ENCODE data around the gene CTBP2. TPM values are rescaled to one million over a fixed set of nuclear protein-coding genes. Genes with fewer than 3 reads are reported as not detected.
A peak's percentile ranks its signal among the peaks of the same experiment; 100 is the strongest.
"Not testable (repeated sequence)": the region's sequence is repeated elsewhere in the genome, so short reads cannot be mapped to it uniquely, and the experiment has no call there.

CTBP2 gene
- polyA plus RNA-seq, 3 donors, result 91.1 to 100 (median 98.0) TPM

DNA sequence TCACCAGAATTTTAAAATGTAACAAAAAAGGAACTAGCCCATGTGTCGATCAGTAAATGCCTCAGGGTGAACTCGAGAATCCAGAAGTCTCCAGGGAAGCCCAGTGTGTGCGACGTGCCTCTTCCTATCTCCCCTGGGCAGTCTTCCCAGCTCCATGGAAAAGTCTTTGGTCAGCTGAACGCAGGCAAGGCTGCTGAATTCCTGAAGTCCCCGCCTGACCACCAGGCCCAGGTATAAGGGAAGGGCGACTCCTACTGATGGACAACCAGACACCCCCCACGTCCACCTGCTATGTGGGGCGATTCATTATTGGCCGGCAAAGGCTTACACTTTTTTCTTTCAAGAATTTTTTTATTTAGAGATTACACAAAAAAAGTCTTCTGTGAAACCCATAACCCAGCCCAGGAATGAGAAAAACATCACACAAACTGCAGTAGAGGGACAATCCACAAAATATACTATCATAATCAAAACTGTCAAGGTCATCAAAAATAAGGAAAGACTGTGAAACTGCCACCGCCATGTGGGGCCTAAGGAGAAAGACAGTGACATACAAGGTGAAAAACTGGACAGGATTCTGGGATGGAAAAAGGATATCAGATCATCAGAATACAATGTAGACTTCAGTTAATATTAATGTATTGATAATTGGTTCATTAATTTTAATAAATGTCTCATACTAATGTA is 93.5 kb downstream of the CTBP2 start:
- DNase-seq, result no peak

DNA sequence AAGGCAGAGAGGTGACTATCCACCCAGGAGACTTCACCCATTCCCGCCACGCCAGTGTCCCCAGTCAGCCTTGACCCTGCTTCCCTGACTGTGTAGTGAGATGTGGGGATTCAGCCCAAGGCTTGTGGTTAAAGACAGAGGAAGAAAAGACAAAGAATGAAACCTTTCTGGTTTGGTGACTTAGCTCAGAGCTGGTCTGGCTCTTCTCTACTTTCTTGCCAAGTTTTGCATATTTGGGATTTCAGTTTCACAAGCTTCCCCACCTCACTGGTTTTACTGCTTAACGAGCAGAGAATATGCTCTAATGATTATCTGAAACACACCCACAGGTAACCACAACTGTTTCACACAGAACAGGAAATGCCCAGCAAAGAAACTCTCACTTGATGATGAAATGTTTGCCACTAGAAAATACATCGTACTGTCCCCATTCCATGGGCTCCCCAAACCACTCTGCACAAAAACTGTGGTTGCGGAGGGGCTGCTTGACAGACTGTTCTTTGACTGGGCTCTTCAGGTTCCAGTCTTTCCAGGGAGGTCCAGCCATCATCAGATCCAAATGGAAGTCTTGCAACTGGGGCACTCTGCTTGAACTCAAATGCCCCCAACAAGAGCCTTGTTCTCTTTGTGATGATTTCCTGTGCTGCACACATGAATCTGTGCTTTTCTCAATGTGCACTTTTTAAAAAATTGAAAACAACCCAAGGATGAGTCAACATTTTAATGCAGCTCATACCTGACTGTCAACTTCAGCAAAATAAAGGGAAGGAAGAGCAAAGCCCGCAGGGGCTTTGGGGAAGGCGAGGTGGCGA is 95.5 kb downstream of the CTBP2 start:
- no peak for DNase-seq

DNA sequence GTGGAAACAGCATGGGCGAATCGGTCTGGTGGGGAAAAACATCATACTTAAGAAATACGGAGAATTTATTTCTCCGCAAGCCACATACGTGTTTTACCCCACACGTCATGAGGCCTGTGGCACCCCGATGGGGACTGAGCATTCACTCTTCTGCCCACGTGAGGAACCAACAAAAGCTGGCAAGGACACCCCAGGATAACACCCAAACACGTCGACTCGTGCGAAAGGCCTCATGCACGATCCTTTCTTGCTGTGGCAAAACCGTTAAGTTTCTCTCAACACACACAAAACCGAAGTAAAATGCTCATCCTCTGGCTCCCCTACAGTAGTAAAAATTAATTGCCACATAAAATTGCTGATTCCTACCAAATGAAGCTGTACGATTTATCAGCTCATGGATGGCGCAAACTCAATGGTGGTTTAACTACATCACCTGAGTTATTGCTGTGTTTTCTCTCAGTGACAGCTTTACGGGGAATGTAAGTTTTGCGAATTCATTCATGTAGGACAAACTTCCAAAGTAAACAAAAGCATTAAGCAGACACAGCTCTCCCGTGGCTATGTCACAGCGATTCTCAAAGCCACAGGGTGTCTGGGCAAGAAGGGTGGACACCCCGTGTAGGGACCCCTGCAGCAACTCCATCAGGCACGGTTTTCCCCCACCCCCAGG is 97.0 kb downstream of the CTBP2 start:
- no peak for DNase-seq

- no peak for DNase-seq
Measured at GRCh38 chr10:125062914-125063230, 97.5 kb downstream of the CTBP2 start.

- DNase-seq, result no peak
Measured at GRCh38 chr10:125062227-125062913, 98.0 kb downstream of the CTBP2 start.

DNA sequence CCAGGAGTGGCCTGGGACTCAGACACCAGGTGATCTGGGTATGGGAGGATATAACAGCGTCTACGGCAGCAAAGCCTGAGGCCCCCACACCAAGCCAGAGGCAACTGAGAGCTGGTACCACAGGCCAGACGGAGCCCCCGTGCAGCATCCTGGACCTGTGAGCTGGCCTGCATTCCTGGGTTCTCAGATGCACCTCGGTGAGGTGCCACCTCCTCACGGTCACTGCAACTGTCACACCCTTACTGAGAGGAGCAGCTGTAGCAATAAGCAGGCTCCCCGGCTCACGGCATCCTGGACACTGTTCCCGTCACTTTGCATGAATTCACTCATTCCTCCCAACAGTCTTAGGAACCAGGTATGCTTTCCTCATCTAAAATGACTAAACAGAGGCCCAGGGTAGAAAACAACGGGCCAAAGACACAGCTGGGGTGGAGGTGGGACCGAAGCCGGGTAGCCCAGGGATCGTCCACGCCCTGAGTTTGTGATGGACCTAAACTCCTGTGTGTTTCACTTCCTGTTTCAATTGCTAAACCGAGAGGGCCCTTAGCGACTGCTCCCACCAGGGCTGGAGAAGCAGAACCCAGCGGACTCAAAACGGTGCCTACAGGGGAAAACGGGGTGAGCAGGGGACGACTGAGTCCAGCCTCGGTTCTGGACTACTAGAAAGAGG is 98.7 kb downstream of the CTBP2 start:
- no peak for DNase-seq

GRCh38 chr10:125060826-125061556 is 99.4 kb downstream of the CTBP2 start:
- peak; percentile 83 for DNase-seq

DNA sequence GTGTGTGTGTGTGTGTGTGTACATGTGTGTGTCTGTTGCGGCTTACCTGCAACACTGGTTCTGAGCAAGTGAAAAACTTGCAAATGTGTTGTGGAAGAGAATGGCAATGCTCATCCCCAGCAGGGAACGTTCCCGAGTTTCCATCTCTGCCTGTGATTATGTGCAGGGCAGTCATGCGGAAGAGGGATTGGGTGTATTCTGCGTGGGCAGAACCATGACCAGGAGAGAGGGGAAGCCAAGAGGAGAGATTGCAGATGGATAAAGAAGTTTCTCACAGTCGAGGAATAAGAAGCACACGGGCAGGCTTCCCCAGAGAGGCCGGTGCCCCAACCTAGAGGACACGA is 99.9 kb downstream of the CTBP2 start:
- no peak for DNase-seq

DNA sequence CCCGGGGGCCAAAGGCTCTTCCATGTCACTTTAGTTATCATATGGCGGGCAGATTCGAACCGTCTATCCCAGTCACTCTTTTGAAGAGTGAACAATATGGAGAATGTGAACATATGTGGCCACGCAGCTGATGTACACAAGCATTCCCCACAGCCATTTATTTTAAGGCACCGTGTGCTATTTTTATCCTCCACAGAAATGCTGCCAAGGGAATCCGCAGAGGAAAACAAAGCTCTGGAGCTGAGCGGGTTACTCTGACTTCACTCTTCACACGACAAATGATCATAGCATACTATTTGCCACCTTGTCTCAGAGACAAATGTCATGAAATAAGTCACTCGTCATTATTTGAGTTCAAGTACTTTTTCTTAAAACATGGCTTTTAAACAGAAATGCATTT is 100.3 kb downstream of the CTBP2 start:
- DNase-seq, result no peak

- DNase-seq, result not testable (repeated sequence)
Measured at GRCh38 chr10:125059348-125059747, 101.0 kb downstream of the CTBP2 start.

DNA sequence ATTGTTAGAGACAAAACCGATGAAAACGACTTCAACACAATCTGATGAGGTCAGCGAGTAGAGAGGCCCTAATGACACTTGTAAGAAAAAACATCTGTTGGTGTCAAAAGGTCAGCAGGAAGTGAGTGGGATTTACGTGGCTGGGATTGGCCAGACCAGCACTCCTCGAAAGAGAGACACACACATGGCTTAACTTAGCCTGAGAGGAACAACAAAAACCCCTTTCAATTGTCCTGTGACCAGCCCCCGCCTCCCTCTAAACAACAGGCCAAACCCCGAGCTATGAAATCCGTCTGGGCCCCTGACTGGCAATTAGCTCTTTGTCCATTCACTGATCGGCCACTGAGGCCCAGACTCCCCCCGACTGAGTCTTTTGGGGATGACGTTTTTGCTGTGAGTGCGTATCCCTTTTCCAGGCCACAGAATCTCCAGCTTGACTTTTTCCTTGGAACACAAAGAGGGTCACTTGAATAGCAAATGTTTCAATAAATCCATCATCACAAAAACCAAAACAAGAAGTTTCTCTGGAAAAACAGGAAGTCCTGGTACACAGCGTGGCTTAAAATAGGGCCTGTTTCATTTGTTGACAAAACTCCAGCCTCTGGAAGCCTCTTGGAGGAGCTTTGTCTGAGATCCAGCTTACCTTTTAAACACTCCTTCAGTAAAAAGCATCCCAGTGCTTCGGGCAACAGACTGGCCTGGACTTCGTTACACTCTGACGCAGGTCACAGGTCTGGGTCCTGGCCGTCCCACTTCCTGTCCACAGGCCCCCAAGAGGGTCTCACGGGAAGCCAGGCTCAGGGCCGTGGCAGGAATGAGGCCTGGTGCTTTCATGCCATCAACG is 103.0 kb downstream of the CTBP2 start:
- peak; percentile 90 for DNase-seq

DNA sequence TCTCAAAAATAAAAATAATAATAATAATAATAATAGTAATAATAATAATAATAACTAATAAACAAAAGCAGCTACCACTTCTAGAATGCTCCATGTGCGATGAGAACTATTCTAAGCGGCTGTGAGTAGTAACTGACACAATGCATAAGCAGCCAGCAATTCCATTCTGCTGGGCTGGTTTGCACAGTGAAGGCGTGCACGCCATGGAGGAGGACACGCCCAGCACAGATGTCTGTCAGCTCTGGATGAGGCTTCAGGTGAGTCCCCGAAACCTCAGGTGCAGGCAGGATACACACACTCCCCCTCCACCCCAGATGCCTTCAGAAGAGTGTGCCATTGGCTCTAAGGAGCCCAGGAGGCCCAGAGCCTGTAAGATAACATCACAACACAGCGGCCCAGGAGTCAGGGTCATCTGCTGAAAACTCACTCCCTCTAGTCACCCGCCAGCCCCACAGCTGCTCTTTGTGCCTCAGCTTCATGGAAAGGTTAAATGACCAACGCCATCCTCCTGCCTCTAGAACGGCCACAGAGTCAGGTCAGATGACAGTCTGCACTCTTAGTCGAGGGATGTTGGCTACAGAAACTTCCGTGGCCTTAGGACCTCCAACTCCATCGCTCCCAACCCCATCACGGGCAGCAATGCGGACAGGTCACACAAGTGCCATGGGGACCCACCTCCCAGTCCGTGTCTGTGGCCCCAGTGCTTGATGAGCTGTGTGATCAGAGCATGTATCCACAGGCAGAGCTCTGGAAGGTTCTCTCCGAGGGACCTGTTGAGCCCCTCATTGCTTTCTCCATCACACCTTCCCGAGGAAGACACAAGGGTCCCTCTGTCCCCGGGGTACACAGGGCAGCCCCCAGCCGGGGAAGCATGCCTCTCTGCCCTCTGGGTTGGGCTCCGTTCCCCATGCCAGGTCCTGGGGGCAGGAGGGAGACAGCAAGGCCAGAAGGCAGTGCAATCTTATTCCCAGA is 103.9 kb downstream of the CTBP2 start:
- no peak for DNase-seq

DNA sequence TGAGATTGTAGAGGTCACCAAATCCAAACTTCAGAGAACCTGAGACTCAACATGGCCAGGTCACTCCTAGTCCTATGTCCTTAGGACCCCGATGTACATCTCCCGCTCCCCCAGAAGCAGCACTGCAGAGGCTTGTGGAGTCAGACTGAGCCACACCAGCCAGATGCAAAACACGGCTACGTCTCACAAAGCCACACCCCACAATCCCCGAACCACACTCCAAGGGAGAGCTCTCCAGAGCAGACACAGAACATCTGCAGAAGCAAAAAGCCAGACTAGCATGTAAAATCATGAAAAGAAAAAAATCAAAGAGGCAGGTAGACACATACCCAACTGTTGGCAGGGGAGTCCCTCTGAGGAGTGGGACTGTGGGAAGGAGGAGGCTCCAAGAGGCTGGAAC is 104.9 kb downstream of the CTBP2 start:
- no peak for DNase-seq

DNA sequence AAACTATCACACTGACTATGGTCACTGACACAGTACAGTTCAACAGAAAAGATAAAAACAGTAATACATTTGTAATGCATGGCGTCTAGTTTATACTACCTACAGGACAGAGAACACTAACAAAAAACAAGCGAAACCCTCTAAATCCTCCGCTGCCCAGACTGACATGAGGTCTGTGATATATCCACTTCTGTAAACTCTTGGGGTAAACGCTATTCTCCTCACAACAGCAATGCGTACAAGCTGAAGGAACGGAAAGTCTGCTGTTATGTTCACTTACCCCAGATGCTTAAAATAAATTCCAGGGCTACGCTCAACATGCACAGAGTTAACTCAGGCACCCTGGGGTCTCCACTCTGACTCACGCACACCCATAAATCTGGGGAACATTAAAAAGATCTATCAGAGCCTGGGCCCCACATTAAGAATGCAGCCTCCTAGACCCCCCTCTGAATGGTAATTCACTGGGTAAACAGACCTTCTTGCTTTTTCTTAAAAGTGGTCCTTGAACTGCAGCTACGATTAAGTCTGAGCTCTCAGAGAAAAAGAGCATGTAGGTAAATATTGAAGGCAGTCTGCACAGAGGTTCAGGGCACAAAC is 105.6 kb downstream of the CTBP2 start:
- no peak for DNase-seq

- no peak for DNase-seq
Measured at GRCh38 chr10:125054216-125054615, 106.1 kb downstream of the CTBP2 start.

DNA sequence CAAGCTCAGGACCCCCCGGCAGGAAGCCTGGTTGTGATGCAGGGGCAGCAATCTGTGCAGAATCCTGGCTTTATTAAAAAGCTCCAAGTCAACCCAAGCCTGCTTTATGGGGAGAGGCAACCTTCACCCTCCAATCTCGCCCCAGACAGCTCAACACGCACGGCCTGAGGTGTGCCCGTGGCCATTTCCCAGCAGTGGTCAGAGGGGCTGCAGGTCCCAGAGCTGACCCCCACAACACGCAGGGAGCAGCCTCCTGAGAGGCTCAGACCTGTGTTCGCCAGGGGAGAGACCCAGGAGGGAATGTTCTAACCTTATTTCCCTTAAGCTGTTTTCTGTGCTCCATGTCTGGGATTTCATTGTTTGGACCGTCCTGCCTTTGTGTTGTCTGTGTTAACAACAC is 108.2 kb downstream of the CTBP2 start:
- DNase-seq, result no peak

- DNase-seq, result no peak
Measured at GRCh38 chr10:125050383-125050782, 110.0 kb downstream of the CTBP2 start.

DNA sequence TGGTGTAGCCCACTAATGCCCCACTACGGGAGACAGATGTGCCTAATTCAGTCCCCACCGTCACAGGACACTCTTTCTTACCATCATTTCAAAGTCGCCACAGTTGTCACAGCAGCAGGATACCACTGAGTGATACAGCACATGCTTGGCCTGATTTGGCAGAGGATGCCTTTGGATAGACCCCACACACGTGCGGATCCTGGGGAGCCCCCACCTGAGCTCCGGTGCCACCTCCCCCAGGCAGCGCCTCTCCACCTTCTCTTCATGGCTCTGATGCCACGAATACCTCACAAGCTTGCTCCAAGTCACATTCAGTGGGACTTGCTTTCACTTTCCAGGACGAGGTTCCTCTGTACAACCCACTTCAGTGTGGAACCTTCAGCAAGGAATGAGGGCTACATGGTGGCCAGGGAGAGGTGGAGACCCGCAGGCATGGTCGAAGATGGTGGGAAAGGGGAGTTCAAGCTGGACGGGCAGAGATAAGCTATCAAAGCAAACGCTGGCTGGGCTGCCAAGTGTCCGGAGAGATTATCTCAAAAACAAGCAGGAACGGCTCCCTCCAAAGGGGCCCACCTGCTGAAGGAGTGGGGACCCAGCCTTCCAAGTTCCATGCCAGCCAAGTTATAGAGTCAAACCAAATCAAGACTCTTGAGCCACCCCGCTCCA is 111.0 kb downstream of the CTBP2 start:
- no peak for DNase-seq
